NCI-H1105 treated with DMSO at 0.1 percent for 48 hours (cell line): ENCODE measurements around the gene UTY.

Source experiments
- DNase-seq: peaks from one replicate; lab custom pipeline; 2025; lab: John Stamatoyannopoulos, UW

Gene UTY

DNA sequence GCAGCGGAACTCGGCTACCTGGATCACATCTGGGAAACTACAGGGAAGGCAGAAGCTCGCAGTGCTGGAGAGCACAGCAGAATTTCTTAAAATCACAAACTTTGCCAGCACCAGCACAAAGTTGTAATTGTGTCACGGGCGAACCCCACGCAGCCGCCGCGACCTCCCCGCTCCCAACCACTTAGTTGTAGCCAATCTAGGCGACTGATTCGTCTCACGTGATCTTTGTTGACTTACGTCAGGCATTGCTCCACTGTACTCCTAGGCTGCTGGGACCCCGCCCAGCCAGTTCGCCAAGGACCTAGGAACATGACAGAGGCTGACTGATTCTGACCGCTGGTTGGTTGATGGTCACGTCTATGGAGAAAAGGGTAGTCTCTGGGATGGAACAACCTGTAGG is at the start of gene UTY:
TSS of gene UTY (minus strand) at position 206 of the 400 bp plus-strand sequence. CDS start 368 bp downstream, outside the sequence.
- DNase-seq = no peak

DNA sequence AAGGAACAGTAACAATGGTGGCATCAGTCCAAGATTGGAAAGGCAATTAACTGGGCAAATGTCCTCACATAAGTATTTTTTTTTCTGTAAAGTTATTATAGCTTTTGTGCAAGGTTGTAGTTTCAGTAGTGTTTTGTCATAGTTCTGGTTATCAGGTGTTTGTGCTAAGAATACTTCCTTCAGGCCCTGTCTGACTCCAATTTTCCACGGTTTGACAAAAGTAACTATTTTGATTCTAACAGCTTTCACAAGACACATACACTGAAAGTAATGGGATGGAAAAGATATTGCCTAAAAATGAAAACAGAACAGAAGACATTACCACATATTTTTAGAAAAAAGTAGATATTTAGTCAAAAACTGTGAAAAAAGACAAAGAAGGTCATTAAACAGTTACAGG is 40.6 kb upstream of the UTY start:
- DNase-seq = no peak

DNA sequence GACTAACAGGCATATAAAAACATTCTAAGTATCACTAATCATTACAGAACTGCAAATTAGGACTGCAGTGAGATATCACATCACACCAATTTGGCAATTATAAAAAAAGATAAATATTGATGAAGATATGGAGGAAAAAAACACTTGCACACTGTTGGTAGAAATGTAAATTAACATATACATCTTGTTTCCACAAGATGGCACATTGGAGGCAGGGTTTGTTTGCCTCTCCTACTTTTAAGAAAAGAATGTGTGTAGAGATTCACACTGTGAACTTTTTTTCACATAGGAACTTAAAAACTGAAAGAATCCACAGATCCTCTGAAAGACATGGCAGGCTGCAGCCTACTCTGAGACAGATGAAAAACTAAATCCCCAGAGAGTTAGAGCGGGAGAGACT is 21.4 kb upstream of the UTY start:
- DNase-seq = no peak

DNA sequence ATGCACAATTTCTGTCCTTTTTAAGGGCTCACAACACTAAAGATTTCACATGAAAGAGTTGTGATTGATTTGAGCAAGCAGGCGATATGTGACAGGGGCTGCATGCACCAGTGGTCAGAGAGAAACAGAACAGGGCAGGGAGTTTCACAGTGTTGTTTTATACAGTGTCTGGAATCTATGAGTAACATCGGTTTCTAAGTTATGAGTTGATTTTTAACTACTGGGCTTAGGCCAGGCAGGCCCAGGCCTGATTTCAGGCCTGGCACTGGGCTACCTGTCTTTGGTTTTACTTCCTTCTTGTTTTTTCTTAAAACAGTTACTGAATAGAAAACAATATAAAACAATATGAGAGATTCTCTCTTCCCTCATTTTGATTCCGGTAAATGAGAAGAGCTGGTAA is 13.9 kb upstream of the UTY start:
- no peak for DNase-seq

DNA sequence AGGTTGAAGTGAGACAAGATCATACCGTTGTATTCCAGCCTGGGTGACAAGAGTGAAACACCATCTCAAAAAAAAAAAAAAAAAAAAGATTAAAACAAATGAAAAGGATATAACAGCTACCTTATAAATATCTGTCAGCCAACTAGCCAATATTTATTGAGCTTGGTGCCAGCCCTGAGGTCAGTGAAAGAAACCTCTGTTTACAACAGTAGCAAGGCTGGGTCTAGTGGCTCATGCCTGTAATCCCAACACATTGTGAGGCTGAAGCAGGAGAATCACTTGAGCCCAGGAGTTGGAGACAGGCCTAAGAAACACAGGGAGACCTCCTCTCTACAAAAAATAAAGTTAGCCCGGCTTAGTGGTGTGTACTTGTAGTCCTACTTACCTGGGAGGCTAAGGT is 12.6 kb upstream of the UTY start:
- DNase-seq = no peak

DNA sequence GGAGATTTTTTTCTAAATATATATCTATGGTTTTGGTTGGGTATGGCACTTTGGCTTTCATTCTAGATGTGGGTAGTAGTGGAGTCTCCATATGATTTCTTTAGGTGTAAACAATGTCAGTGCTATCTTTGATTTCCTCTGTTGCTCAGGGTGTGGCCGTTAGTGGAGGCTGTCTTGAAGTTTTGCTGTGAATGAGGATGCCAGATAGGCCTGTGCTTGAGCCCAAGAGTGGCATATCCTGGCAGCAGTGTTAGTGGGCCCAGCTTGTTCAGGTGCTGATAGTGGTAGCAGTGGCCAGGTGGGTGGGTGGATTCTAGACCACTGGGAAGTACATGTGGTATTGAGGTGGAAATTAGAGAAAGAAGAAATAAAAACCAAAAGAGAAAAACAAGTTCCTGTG is 8.9 kb upstream of the UTY start:
- no peak for DNase-seq

DNA sequence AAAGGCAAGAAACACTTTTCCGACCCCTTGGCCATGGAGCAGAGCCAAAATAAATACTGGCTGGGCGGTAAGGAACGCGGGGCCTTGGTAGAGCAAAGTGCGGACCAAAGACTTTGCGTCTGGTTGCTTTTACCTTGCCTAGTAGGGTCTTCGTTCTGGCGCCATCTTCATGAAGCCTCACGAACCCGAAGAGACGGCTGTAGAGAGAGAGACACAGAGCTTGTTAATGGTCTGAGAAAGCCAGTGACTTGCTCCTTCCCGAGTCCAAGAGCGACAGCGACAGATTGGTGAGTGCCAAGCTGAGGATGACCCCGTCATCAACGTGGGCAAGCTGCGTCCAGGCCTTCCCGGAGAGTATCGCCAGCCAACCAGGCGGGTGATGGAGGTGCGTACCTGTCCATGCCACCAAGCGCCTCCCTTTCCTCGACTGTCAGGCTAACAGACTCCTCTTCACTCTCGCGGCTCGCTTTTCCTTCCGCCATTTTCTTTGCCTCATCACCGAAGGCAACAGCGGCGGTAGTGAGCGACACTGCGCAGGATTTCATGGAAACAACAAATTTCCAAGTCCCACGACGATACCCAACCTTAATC is 617 bp downstream of the UTY start:
- DNase-seq = no peak

DNA sequence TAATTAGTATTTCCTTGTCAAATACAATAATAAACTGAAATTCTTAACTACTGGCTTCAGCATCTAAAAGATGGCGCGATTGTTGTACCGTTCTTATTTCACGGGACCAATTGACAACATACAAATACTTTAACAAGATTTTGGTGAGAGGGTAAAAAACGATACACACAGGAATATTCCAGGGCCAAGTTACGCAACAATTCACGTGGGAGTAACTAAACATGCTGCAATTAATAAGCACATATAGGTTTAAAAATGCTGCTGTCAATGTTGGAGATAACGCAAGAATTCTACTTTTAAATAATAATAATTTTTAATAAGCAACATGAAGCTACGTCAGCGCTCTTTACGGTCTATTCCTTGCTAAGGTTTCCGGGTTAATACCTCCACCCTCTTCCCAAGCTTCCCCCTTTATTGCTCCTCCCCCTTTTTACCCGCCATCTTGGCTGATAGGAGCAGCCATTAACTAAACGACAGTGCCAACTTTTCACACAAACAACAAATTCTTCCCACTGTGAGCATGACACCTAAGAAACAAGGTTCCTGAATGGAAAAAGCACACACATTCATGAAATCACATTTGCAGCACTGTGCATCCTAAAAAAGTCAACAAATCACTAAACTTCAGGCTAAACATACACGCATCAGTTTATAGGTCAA is 1.6 kb downstream of the UTY start:
- no peak for DNase-seq

DNA sequence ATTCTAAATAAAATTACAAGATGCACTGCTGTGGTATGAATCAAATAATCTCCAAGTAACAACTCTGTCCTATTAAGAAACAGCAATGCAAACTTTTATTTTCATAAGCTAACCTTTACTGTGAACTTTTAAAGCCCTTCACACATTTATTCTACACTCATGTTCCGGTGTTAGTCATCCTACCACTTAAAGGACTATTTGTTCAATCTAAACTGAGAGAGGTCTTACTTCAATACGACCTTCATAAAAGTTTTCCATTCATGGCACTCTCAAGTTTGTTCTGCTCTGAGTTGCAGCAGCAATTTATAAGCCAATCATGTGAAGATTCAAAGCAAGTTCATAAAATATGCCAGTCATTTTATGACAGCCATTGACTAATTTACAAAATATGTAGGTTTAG is 4.8 kb downstream of the UTY start:
- no peak for DNase-seq

DNA sequence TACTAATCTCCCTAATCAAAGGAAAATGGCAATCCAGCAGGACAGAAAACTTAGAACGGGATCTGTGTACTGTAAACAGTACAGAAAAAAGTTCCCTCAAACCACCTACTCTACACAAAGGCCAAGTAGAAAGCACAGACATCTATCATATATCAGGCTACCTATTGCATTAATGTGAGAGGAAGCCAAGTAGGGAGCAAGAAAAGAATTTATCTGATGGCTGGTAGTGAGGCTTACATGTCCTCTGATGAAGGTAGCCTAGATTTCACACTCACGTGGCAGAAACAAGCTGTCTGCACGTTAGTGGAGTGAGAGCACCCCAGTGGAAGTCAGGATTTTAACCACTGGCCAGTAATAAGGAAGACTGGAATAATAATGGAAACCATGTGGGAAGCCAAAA is 28.3 kb downstream of the UTY start:
- DNase-seq = no peak

DNA sequence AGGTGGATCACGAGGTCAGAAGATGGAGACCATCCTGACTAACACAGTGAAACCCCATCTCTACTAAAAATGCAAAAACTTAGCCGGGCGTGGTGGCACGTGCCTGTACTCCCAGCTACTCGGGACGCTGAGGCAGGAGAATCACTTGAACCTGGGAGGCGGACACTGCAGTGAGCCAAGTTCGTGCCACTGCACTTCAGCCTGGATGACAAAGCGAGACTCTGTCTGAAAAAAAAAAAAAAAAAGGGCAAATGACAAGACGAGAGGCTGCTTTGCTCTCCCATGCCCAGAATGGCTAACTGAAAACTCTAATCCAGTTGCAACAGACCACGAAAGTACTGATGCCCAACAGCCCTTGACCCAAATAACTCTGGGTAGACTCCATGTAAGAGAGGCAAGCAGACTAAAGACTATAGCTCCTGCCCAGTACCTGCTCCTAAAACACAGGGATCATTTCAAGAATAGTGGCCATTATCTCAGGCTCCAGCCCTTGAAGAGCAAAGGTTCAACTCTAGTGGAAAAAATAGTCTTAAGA is 29.2 kb downstream of the UTY start:
- DNase-seq = no peak

DNA sequence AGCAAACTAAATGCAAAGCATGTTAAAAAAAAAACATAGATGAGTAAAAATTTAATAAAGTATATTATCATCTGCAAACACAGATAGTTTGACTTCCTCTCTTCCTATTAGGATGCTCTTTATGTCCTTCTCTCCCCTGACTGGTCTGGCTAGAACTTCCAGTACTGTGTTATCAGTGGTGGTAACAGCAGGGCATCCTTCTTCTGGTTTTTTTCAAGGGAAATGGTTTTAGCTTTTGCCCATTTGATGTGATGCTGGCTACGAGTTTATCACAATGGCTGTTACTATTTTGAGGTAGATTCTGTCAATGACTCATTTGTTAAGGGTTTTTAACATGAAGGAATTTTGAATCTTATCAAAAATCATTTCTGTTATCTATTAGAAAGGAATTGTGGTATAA is 34.3 kb downstream of the UTY start:
- no peak for DNase-seq

DNA sequence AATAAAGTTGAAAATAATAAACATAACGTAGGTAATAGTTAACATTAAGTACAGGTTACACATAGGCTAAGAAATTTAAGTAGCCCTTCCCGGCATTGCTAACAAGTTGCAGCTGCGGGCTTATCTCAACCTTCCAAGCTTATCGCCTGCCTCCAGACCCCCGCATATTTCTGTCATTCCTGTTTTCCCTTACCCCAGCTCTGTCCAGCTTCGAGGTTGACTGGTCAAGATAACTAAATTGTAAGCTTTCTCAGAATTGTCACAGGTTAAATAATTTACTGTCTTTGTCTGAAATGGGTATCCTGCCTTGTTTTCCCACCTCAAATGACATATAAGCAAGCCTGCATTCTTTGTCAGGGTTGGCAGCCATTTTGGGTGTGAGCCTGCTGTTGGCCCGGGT is 36.7 kb downstream of the UTY start:
- DNase-seq = no peak

DNA sequence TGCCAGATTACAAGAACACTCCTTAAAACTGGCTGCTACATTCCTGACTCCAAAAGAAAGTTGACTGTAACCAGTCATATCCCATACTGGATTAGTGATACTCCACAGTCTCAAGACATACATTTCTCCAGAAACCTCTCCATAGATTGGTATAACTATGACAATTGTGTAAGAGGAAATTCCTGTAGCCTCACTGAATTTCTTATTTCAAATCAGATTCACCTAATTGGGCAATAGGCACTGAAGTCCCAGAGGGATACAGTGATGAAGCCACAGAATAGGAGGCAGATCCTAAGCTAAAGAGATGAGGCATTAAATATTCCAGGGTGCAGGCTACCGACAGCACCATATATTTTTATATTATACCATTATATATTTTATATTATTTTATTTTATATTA is 39.0 kb downstream of the UTY start:
- no peak for DNase-seq

DNA sequence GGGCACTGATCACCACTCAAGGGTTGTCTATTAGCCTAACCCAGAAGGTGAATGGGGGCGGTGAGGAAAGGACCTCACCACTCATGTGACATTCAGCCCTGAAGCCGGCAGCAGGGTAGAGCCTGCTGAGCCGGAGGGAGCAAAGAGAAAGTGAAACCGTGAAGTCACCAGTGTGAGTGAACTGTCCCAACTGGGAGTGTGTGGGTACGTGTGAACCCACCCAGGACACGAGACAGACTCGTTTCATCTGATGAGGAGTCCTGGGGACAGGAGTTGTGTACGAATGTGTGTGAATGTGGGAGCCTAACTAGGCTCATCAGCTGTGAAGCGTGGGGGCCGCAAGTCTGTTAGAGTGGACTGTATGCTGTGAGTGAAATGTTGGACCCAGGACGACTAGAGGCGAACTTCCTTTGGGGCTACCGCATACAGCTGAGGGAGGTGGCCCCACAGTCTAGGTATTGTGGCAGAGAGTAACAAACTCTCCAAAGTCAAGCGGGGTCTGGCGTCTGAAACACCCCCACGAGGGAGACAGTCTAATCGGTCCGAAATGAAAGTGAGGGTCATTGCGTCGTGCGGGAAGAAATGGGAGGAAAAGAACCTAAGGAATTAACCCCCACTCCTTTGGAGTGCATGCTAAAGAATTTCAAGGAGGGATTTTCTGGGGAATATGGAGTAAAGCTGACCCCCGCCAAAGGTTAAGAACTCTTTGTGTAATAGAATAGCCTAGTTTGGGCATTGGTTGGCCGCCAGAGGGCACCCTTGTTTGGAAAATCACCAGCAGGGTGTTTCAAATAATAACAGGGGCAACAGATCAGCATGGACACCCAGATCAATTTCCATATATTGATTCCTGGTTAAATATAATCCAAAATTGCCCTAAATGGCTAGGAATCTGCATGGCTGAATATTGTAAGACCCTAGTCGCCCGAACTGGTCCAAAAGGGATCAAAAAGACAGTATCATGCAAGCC is 43.6 kb downstream of the UTY start:
- DNase-seq = no peak

DNA sequence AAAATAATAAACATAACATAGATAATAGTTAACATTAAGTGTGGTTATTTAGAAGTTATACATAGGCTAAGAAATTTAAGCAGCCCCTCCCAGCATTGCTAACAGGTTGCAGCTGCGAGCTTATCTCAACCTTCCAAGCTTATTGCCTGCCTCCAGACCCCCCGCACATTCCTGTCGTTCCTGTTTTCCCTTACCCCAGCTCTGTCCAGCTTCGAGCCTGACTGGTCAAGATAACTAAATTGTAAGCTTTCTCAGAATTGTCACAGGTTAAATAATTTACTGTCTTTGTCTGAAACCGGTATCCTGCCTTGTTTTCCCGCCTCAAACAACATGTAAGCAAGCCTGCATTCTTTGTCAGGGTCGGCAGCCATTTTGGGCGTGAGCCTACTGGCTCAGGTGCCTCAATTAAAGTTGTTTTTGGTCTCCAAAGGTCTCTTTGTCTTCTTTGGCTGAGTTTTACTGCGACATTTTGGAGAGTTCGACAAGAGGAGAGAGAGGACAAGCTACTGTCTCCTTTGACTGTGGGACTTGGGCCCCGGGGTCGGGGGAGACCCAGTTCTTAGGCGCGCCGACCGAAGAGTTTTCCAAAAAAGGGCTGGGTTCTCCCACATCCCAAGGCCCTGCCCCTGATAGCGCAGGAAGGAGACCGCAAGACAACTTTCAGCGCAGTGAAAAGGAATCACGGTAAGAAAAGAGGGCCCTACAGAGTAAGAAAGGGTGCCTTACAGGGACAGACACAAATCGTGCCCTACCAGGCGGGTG is 44.4 kb downstream of the UTY start:
- no peak for DNase-seq

DNA sequence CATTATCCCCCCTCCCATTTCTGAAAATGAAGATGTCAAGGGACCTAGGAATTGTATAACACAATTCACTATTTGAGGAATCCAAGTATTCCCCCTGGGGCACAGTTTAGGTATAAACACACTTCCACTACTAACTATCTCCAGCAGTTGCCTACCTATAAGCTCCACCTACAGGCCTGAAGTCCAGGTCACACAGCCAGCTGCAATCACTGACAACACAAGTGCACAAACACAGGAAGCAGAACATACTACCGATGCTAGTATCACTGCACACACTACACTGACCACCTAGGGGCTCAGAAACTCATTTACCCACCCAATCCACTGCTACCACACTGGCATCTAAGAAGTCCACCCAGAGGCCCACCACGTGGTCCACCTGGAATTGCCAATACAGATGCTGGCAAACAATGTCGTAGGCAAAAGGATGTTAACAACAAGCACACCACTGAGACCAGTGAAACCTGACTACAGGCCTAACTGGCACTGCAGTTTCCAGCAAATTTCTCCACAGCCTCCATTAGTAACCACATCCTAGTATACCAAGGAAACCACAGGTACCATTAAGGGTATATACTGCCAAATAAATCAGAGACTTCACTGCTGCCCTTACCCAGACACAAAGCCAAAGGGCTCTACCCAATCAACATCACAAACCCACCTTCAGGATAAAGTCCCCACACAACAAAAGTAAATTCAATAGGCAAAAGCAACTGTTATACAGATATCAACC is 47.4 kb downstream of the UTY start:
- no peak for DNase-seq

DNA sequence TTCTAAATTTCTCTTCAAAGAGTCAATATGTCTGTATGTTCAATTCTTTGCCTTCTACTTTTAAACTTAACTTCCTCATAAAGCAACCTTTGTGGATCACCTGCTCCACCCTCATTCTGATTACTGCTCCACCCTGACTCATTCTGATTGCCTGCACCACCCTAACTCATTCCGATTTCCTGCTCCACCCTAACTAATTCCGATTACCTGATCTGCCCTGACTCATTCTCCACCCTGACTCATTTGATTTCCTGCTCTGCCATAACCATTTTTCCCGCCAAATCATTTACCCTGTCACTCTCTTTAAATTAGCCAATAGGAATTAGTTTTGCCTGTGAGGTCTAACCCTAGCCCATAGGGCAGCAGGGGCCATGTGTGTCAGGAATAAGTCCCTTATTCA is 50.3 kb downstream of the UTY start:
- DNase-seq = no peak

DNA sequence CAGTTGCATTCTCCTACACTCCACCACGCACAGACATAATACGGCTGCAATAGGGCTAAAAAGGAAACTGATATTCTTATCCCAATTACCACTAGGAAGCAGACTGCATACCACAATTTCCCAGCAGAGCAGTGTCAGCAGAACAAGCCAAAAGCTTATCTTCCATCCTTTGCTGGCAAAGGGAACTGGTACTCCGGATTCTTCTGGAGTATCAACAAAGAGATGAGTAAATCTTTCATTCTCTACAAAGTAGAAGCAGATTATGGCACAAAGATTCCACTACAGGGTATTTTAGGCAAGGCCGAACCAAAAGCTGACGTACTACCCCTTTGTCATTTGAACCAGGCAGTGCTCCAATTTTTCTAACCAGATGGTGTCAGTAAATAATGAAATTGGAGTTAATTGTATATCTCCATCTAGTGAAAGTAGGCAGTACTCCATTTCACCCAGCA is 56.5 kb downstream of the UTY start:
- DNase-seq = no peak

DNA sequence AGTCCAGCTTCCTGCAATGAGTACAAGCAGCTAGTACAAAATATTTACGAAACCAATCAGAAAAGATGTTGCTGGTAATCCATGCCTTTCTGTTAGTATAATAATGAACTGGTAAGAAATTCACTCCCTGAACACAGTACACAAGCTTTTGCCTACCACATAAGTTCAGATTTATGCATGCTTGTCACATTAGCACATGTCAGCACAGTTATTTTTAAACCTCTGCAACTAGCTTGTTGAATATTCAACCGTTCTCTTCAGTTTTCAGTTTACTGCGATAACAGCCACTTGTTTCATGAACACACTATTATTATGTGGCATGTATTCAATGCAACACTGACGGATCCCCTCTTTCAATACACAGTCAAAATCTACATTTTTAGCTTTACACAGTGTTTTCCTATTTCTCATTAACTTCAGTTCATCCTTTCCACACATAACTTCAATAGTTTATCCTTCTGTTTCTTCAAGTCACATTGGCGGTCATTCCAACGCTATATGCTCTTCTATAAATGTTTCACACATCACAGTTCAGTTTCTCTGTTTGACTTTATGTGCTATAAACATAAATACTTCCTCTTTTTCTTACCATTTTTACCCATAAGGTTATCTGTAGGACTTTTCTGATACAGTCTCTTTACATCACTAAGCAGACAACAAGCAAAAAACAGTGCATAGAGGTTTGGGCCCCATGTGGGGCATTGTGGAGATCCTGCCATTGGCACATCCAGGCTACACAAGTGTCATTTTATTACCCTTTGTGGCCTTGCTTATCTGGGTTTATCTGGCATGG is 62.8 kb downstream of the UTY start:
- DNase-seq = no peak
